PC-9 (cell line): ENCODE data around the gene ARCN1.

Experiments used
- CTCF ChIP-seq: fragments of 200-600 bp; sonication (generic); conservative IDR thresholded peaks from 2 replicates; pipeline ENCODE4 v1.6.1; 2017; ENCODE audit warnings: mixed run types, antibody characterized with exemption, mild to moderate bottlenecking, moderate library complexity
- EZH2 ChIP-seq: fragments of 200-600 bp; sonication (generic); IDR thresholded peaks from 2 replicates; pipeline ENCODE4 v1.8.0; 2017; ENCODE audit warnings: antibody characterized with exemption, low read depth

DNA sequence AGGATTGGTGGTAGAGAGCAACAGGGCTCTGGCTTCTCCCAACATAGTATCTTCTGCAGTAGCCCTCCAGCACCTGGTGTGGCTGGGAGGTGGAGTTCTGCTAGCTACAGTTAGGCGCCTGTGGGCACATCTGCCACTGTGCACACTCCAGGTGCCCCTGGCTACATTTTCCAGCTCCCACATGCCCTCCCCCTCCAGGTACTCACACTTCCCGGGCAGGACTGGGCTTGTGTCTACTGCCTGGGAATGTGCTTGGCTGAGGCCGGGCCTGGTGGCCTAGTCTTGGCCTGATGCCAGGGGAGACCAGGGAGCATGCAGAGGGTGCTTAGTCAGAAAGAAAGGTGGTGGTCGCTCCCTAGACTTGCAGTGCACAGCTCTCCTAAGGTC is 51.1 kb downstream of the ARCN1 start:
- TF ChIP-seq CTCF = no peak
- TF ChIP-seq EZH2 = no peak
